Trophoblast cell (in vitro differentiated cells and primary cell): Measurements from ENCODE around the gene PGRMC2.
"Not testable (repeated sequence)": the region's sequence is repeated elsewhere in the genome, so short reads cannot be mapped to it uniquely, and the experiment has no call there.

ENCODE experiments used
- DNase-seq, 2 donors: peaks; one replicate each; pipeline ENCODE4 v3.0.0-alpha.2; 2016
- H2AFZ ChIP-seq: 2 replicates; pipeline ENCODE4 v1.6.1; 2013; ENCODE audit warnings: low read length, moderate library complexity, mild to moderate bottlenecking; ENCODE audit not compliant: insufficient read depth, poor library complexity
- H2AK5ac ChIP-seq: 2 replicates; pipeline ENCODE4 v1.6.1; 2013; ENCODE audit warnings: mild to moderate bottlenecking, low read length
- H2BK120ac ChIP-seq: 2 replicates; pipeline ENCODE4 v1.6.1; 2013; ENCODE audit warnings: low read length, mild to moderate bottlenecking, moderate library complexity; ENCODE audit not compliant: insufficient read depth, poor library complexity
- H2BK12ac ChIP-seq: 2 replicates; pipeline ENCODE4 v1.6.1; 2013; ENCODE audit warnings: mild to moderate bottlenecking, low read length, moderate library complexity
- H2BK5ac ChIP-seq: 2 replicates; pipeline ENCODE4 v1.6.1; 2013; ENCODE audit warnings: low read length, low read depth, moderate library complexity, mild to moderate bottlenecking; ENCODE audit not compliant: poor library complexity
- H3K14ac ChIP-seq: 2 replicates; pipeline ENCODE4 v1.6.1; 2013; ENCODE audit warnings: mild to moderate bottlenecking, low read length
- H3K18ac ChIP-seq: 2 replicates; pipeline ENCODE4 v1.6.1; 2013; ENCODE audit warnings: mild to moderate bottlenecking, low read length
- H3K23ac ChIP-seq: 2 replicates; pipeline ENCODE4 v1.6.1; 2013; ENCODE audit warnings: low read length
- H3K27ac ChIP-seq: 2 replicates; pipeline ENCODE4 v1.5.1; 2013; ENCODE audit warnings: low read depth, mild to moderate bottlenecking, inconsistent platforms, low read length, moderate library complexity
- H3K27me3 ChIP-seq: 2 replicates; pipeline ENCODE4 v1.6.1; 2013; ENCODE audit warnings: inconsistent platforms, mild to moderate bottlenecking, low read length, moderate library complexity; ENCODE audit not compliant: insufficient read depth
- H3K36me3 ChIP-seq, 2 experiments: 1 replicate in 1 of 2; 2 replicates in 1 of 2; pipeline ENCODE4 v1.6.1; 2013; ENCODE audit warnings: low read length in 2 of 2, mild to moderate bottlenecking in 2 of 2, moderate library complexity in 1 of 2; ENCODE audit not compliant: insufficient read depth in 2 of 2, control insufficient read depth in 1 of 2
- H3K4ac ChIP-seq: 2 replicates; pipeline ENCODE4 v1.6.1; 2013; ENCODE audit warnings: low read depth, mild to moderate bottlenecking, low read length, moderate library complexity
- H3K4me1 ChIP-seq, 2 experiments: 1 replicate in 1 of 2; 2 replicates in 1 of 2; pipeline ENCODE4 v1.6.1; 2013; ENCODE audit warnings: low read length in 2 of 2, mild to moderate bottlenecking in 2 of 2, moderate library complexity in 1 of 2; ENCODE audit not compliant: insufficient read depth in 2 of 2, control insufficient read depth in 1 of 2
- H3K4me2 ChIP-seq: 2 replicates; pipeline ENCODE4 v1.6.1; 2013; ENCODE audit warnings: inconsistent platforms, mild to moderate bottlenecking, low read length, moderate library complexity
- H3K4me3 ChIP-seq: 2 replicates; pipeline ENCODE4 v1.5.1; 2013; ENCODE audit warnings: mild to moderate bottlenecking, low read depth, low read length, inconsistent platforms
- H3K79me1 ChIP-seq: one replicate; pipeline ENCODE4 v1.6.1; 2013; ENCODE audit warnings: low read length
- H3K79me2 ChIP-seq: 2 replicates; pipeline ENCODE4 v1.6.1; 2013; ENCODE audit warnings: low read length, mild to moderate bottlenecking; ENCODE audit not compliant: control insufficient read depth, insufficient read depth, poor library complexity
- H3K9ac ChIP-seq: 2 replicates; pipeline ENCODE4 v1.6.1; 2013; ENCODE audit warnings: mild to moderate bottlenecking, low read length
- H3K9me3 ChIP-seq: 2 replicates; pipeline ENCODE4 v1.6.1; 2013; ENCODE audit warnings: low read depth, mild to moderate bottlenecking, control low read depth, inconsistent platforms, low read length; ENCODE audit not compliant: insufficient read depth
- H4K12ac ChIP-seq: 2 replicates; pipeline ENCODE4 v1.6.1; 2013; ENCODE audit warnings: low read depth, mild to moderate bottlenecking, low read length, moderate library complexity
- H4K8ac ChIP-seq: 2 replicates; pipeline ENCODE4 v1.6.1; 2013; ENCODE audit warnings: low read depth, mild to moderate bottlenecking, low read length, moderate library complexity
- H4K91ac ChIP-seq: one replicate; pipeline ENCODE4 v1.6.1; 2013; ENCODE audit warnings: low read depth, mild to moderate bottlenecking, low read length, moderate library complexity
- WGBS: extraction: QIAGEN DNeasy Blood & Tissue Kit; methylation state at CpG from one replicate; pipeline ENCODE4 v1.1.7; 2013; ENCODE audit warnings: missing lambda C conversion rate; ENCODE audit not compliant: insufficient read length, insufficient coverage; ENCODE audit errors: extremely low coverage; 5-methylcytosine and 5-hydroxymethylcytosine counted together

Gene PGRMC2

DNA sequence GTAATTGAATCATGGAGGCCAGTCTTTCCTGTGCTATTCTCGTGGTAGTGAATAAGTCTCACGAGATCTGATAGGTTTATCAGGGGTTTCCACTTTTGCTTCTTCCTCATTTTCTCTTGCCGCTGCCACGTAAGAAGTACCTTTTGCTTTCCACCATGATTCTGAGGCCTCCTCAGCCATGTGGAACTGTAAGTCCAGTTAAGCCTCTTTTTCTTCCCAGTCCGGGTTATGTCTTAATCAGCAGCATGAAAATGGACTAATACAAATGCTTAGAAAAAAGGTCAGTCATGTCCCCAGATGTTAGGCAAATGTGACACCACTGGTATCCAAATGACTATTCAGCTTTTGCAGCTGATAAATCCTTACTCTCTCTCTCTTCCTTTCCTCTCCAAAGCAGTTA is 42.2 kb downstream of the PGRMC2 start:
- Histone ChIP-seq H3K4me1 (peaks cover 8 to 13% of the 10 kb centered on the region in 2 experiments), H3K79me1 (peaks cover 12% of the 10 kb centered on the region)
- H2BK5ac ChIP-seq, DNase-seq, H3K9me3 ChIP-seq, H4K12ac ChIP-seq, H3K79me2 ChIP-seq, H3K9ac ChIP-seq, H2BK12ac ChIP-seq, H2AFZ ChIP-seq, H2BK120ac ChIP-seq, H3K18ac ChIP-seq, H4K8ac ChIP-seq, H3K4ac ChIP-seq, H3K27me3 ChIP-seq, H3K23ac ChIP-seq, H3K27ac ChIP-seq, H3K36me3 ChIP-seq, H3K14ac ChIP-seq, H2AK5ac ChIP-seq, H3K4me2 ChIP-seq, H4K91ac ChIP-seq, H3K4me3 ChIP-seq: not testable (repeated sequence)
- WGBS: no CpG with 5 or more reads among the region's 5 CpGs

DNA sequence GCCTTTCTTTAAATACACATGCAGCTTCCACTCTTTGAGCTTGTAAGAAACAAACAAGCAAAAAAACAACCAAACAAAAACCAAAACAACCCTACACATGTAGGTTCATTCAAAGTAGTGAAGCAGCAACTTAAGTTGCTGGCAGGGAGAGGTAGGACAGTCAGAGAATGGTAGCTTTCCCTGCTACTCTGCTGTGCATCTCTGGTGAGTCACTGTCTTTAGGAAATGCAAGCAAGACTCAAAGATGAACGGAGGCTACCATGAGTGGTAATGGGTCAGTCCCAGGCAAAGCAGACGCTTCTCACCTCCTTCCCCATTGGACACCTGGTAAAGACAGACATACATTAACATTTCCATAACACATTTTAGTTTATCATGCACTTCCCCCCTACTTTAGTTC is 43.2 kb downstream of the PGRMC2 start:
- Histone ChIP-seq H3K23ac (no peak overlapping the region), H3K14ac (no peak overlapping the region), H3K18ac (no peak overlapping the region), H2BK120ac (no peak overlapping the region), H2BK12ac (no peak overlapping the region), H3K79me1 (peaks cover 16% of the 10 kb centered on the region), H3K9ac (no peak overlapping the region), H3K79me2 (peaks cover 1% of the 10 kb centered on the region), H3K9me3 (peaks cover 7% of the 10 kb centered on the region), H2AFZ (no peak overlapping the region), H3K4me1 (peaks cover 8 to 15% of the 10 kb centered on the region in 2 experiments), H4K12ac (no peak overlapping the region), H4K8ac (no peak overlapping the region), H3K36me3 (peaks cover 0 to 4% of the 10 kb centered on the region in 2 experiments), H3K4me2 (no peak overlapping the region), H2AK5ac (no peak overlapping the region), H3K27me3 (no peaks in the 10 kb centered on the region), H3K27ac (no peak overlapping the region), H3K4ac (no peak overlapping the region), H2BK5ac (no peak overlapping the region), H3K4me3 (no peak overlapping the region), H4K91ac (no peak overlapping the region)
- peak in 1 of 2 donors; percentile 42 for DNase-seq
- whole genome bisulfite sequencing: no CpG with 5 or more reads among the region's 2 CpGs

DNA sequence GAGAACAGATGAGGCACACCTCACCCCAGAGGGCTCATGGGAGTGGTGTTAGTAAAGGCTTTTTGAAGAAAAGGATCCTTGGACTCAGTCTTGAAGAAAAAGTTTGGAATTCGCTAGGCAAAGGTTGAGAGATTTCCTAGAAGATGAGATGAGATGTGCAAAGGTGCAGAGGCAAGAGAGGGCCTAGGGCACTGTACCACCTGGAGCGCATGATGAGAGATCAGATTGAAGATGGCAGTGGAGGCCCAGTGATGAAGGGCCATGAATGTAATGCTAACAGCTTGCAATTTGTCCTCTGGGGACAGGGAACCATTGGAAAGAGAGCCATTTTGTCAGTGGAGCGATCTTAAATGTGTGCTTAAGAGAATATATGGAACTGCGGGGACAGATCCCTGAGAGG is 45.0 kb downstream of the PGRMC2 start:
- no peak overlapping the region for H2AFZ ChIP-seq
- H2BK5ac ChIP-seq: peak overlapping the region; percentile 95

DNA sequence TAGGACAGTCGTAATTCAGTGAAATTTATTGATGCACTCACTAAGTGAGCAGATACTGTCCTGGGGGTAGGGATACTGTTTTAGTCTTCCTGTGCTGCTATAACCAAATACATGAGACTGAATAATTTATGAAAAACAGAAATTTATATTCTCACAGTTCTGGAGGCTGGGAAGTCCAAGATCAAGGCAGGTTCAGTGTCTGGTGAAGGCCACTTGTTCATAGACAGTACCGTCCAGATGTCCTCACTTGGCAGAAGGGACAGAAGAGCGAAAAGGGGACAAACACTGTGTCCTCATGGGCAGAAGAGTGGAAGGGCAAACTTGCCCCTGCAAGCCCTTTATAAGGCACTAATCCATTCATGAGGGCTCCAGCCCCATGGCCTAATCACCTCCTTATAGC is 45.6 kb downstream of the PGRMC2 start:
- peaks cover 1% of the 10 kb centered on the region for H3K79me2 ChIP-seq
- DNase-seq: no peak
- no peak overlapping the region for H3K4me3 ChIP-seq
- peaks cover 0 to 4% of the 10 kb centered on the region in 2 experiments for H3K36me3 ChIP-seq
- peaks cover 7% of the 10 kb centered on the region for H3K9me3 ChIP-seq
- H2BK12ac ChIP-seq: peak overlapping the region; percentile 93
- H2BK120ac ChIP-seq: peak overlapping the region; percentile 95
- H3K4me1 ChIP-seq: peaks cover 8 to 15% of the 10 kb centered on the region in 2 experiments
- no peaks in the 10 kb centered on the region for H3K27me3 ChIP-seq
- WGBS: no CpG with 5 or more reads among the region's 3 CpGs
- peak overlapping the region; percentile 84 for H3K27ac ChIP-seq
- peak overlapping the region; percentile 48 for H3K4ac ChIP-seq
- no peak overlapping the region for H3K9ac ChIP-seq
- H3K79me1 ChIP-seq: peaks cover 16% of the 10 kb centered on the region
- H4K91ac ChIP-seq: peak overlapping the region; percentile 90
- H3K23ac ChIP-seq: no peak overlapping the region
- peak overlapping the region; percentile 9 for H4K12ac ChIP-seq
- H2BK5ac ChIP-seq: peak overlapping the region; percentile 95
- peak overlapping the region; percentile 57 for H2AK5ac ChIP-seq
- peak overlapping the region; percentile 84 for H3K14ac ChIP-seq
- peak overlapping the region; percentile 55 for H4K8ac ChIP-seq
- no peak overlapping the region for H3K4me2 ChIP-seq
- H2AFZ ChIP-seq: no peak overlapping the region
- peak overlapping the region; percentile 69 for H3K18ac ChIP-seq

More for the DNA sequence above, 45.0 kb downstream of the PGRMC2 start:
- peaks cover 0 to 4% of the 10 kb centered on the region in 2 experiments for H3K36me3 ChIP-seq
- H2BK120ac ChIP-seq: peak overlapping the region; percentile 95
- peaks cover 7% of the 10 kb centered on the region for H3K9me3 ChIP-seq
- no peak overlapping the region for H3K18ac ChIP-seq
- peaks cover 8 to 15% of the 10 kb centered on the region in 2 experiments for H3K4me1 ChIP-seq
- no peak overlapping the region for H3K23ac ChIP-seq
- H3K79me1 ChIP-seq: peaks cover 16% of the 10 kb centered on the region
- peaks cover 1% of the 10 kb centered on the region for H3K79me2 ChIP-seq
- no peak overlapping the region for H3K9ac ChIP-seq
- peak overlapping the region; percentile 84 for H3K27ac ChIP-seq
- H2AK5ac ChIP-seq: peak overlapping the region; percentile 80
- peak overlapping the region; percentile 84 for H3K14ac ChIP-seq
- H4K12ac ChIP-seq: no peak overlapping the region
- H4K91ac ChIP-seq: peak overlapping the region; percentile 90
- no peak overlapping the region for H3K4me2 ChIP-seq
- no peaks in the 10 kb centered on the region for H3K27me3 ChIP-seq
- peak overlapping the region; percentile 93 for H2BK12ac ChIP-seq
- peak overlapping the region; percentile 55 for H4K8ac ChIP-seq
- DNase-seq: peak; percentile 51 to 69
- H3K4me3 ChIP-seq: no peak overlapping the region
- WGBS: no CpG with 5 or more reads among the region's 4 CpGs
- no peak overlapping the region for H3K4ac ChIP-seq
